Transverse colon (tissue), 4 donors: Measurements from ENCODE around the gene ZMYND11. TPM values are rescaled to one million over a fixed set of nuclear protein-coding genes. Genes with fewer than 3 reads are reported as not detected.

Experiments used
- DNase-seq: peaks from one replicate; pipeline ENCODE4 v3.0.0-alpha.2; 2019
- H3K27ac ChIP-seq, 4 donors: fragments of 200-600 bp; sonication (generic); 2 replicates each; pipeline ENCODE4 v1.5.1; 2016 to 2018; ENCODE audit warnings: inconsistent platforms in 4 of 4
- H3K27me3 ChIP-seq: fragments of 200-600 bp; sonication (generic); 2 replicates; pipeline ENCODE4 v1.5.1; 2017; ENCODE audit warnings: inconsistent platforms
- H3K36me3 ChIP-seq, 4 donors: fragments of 200-600 bp; sonication (generic); 2 replicates each; pipeline ENCODE4 v1.5.1; 2017 to 2019; ENCODE audit warnings: inconsistent platforms in 4 of 4
- H3K4me1 ChIP-seq, 4 donors: fragments of 200-600 bp; sonication (generic); 2 replicates each; pipeline ENCODE4 v1.5.1; 2017 to 2020; ENCODE audit warnings: inconsistent platforms in 4 of 4
- H3K4me3 ChIP-seq, 4 donors: fragments of 200-600 bp; sonication (generic); 1 replicate in 1 of 4; 2 replicates in 3 of 4; pipeline versions ENCODE4 v1.5.1 to v1.6.1; 2017 to 2019; ENCODE audit warnings: inconsistent platforms in 4 of 4
- H3K9me3 ChIP-seq, 2 donors: fragments of 200-600 bp; sonication (generic); 2 replicates each; pipeline ENCODE4 v1.5.1; 2017 to 2019; ENCODE audit warnings: inconsistent platforms in 2 of 2
- EP300 ChIP-seq: sonication (generic); formaldehyde crosslinking; IDR thresholded peaks from one replicate; pipeline ENCODE4 v1.6.1; 2017; ENCODE audit warnings: antibody characterized with exemption, low read depth
- POLR2A ChIP-seq: fragments of 450-650 bp; IDR thresholded peaks from one replicate; pipeline ENCODE4 v1.6.1; 2016; ENCODE audit warnings: antibody characterized with exemption, mild to moderate bottlenecking, moderate library complexity
- POLR2AphosphoS5 ChIP-seq, 3 donors: sonication (generic); formaldehyde crosslinking; IDR thresholded peaks; one replicate each; pipeline ENCODE4 v1.6.1; 2016; ENCODE audit warnings: antibody characterized with exemption in 3 of 3
- WGBS, 2 donors: methylation state at CpG; one replicate each; pipeline ENCODE4 v1.1.5; 2018; ENCODE audit warnings: low coverage in 1 of 2; 5-methylcytosine and 5-hydroxymethylcytosine counted together
- in situ Hi-C, 4 donors: fragments of 200-750 bp; cut with MboI; loops; one replicate each; pipeline versions ENCODE4 v1.15.0 to v1.15.1; 2017; ENCODE audit warnings: low sequenced_read_pairs in 3 of 4, low pct_ligation_motif_present in 1 of 4, low pct_unique_long_range_greater_than_20kb in 1 of 4
- intact Hi-C: fragments of 100-400 bp; cut with DNase I; formaldehyde crosslinking; loops from one replicate; pipeline ENCODE4 v1.15.1; 2023; ENCODE audit warnings: low total_unique reads
- total RNA-seq, 4 donors: library from RNA; depleted of rRNA; stranded (reverse); fragments of >200 nt; gene quantifications; one replicate each; pipeline ENCODE4 v1.1.0, GENCODE V29; 2016
- TF ChIP-seq, protein P1 (sequence below), 5 experiments: fragments of 200-600 bp in 3 of 5; fragments of 450-650 bp in 2 of 5; sonication (generic) in 3 of 5; IDR thresholded peaks; 1 replicate in 2 of 5; 2 replicates in 3 of 5; pipeline ENCODE4 v1.5.1; 2016 to 2017; ENCODE audit warnings: antibody characterized with exemption in 5 of 5, inconsistent platforms in 3 of 5, mild to moderate bottlenecking in 2 of 5, moderate library complexity in 1 of 5

Gene ZMYND11
- total RNA-seq, 4 donors from 2014 or later, result 41.1 to 69.1 (median 54.2) TPM

DNA sequence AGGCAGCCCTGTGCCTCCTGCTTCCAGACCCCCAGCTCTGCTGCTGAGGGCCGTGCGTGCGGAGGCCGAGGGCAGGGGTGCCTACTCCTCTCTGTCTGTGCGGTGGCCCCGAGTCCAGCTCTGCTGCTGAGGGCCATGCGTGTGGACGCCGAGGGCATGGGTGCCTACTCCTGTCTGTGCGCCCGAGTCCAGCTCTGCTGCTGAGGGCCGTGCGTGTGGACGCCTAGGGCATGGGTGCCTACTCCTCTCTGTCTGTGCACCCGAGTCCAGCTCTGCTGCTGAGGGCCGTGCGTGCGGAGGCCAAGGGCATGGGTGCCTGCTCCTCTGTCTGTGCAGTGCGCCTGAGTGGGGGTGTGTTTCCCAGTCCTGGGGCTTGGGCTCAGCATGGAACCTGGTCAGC is 142.7 kb downstream of the ZMYND11 start:
- DNase-seq, result no peak
- intact Hi-C loops, result no loop called here
- 100% methylated on average over 12 of the region's 19 CpGs; no CpG with 5 or more reads in 1 of the 2 donors for WGBS, 2 donors
- Histone ChIP-seq H3K4me1 (no peaks in the 10 kb centered on the region), H3K4me3 (no peak overlapping the region), H3K27me3 (no peaks in the 10 kb centered on the region), H3K36me3 (peaks cover 0 to 5% (median 0%) of the 10 kb centered on the region in 4 donors), H3K27ac (no peak overlapping the region), H3K9me3 (no peaks in the 10 kb centered on the region)
- in situ Hi-C loops, result no loop called here
- TF ChIP-seq EP300 (no peak), POLR2AphosphoS5 (IDR thresholded peaks at IDR 0.05) (no peak), POLR2A (no peak)
- TF ChIP-seq, protein P1, sequence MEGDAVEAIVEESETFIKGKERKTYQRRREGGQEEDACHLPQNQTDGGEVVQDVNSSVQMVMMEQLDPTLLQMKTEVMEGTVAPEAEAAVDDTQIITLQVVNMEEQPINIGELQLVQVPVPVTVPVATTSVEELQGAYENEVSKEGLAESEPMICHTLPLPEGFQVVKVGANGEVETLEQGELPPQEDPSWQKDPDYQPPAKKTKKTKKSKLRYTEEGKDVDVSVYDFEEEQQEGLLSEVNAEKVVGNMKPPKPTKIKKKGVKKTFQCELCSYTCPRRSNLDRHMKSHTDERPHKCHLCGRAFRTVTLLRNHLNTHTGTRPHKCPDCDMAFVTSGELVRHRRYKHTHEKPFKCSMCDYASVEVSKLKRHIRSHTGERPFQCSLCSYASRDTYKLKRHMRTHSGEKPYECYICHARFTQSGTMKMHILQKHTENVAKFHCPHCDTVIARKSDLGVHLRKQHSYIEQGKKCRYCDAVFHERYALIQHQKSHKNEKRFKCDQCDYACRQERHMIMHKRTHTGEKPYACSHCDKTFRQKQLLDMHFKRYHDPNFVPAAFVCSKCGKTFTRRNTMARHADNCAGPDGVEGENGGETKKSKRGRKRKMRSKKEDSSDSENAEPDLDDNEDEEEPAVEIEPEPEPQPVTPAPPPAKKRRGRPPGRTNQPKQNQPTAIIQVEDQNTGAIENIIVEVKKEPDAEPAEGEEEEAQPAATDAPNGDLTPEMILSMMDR (IDR thresholded peaks at IDR 0.05), result no peak

DNA sequence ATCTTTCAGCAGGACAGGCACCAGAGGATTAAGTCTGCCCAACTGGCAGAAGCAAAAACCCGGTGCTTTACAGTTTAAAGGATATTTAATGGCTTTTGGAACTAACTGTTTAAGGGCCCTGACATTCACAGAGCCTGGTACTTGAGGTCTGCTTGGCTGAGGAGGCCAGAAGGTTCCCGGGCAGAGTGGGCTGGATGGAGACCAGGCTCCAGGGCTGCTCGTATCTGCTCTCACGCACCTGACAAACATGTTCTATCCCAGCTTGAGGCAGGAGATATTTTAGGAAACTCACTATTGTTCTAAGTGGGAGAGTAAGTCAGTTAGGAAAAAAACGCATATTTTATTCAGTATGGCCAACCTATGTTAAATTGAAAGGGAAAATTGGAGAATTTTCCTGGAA is 143.5 kb downstream of the ZMYND11 start:
- Histone ChIP-seq H3K4me1 (no peaks in the 10 kb centered on the region), H3K9me3 (no peaks in the 10 kb centered on the region), H3K27ac (no peak overlapping the region), H3K4me3 (no peak overlapping the region), H3K36me3 (peaks cover 0 to 7% (median 0%) of the 10 kb centered on the region in 4 donors), H3K27me3 (no peaks in the 10 kb centered on the region)
- TF ChIP-seq POLR2AphosphoS5 (IDR thresholded peaks at IDR 0.05), result no peak
- TF ChIP-seq EP300, result no peak
- TF ChIP-seq, protein P1 (IDR thresholded peaks at IDR 0.05), result no peak
- TF ChIP-seq POLR2A, result no peak
- in situ Hi-C loops (no loop called here), intact Hi-C loops (no loop called here)
- no peak for DNase-seq
- 90 to 92% methylated on average over 5 of the region's 5 CpGs for WGBS, 2 donors

DNA sequence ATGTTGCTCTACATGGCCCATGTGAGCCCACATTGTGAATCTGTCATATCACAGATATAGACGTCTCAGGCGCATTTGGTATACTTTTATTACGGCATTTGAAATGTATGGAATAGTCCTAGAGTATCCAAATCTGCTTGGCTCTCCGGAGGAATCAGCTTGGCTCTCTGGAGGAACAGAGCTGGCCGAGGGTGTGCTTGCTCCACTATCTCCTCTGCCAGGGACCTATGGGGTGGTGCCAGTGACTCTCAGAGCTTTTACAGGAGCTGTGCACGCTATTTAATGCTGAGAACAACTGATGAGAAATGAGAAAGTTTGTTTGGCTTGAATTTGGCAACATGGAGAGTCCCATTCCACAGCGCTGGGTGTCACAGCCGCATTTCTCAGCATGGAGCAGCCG is 144.0 kb downstream of the ZMYND11 start:
- no peaks in the 10 kb centered on the region for H3K9me3 ChIP-seq
- no peaks in the 10 kb centered on the region for H3K27me3 ChIP-seq
- intact Hi-C loops (no loop called here), in situ Hi-C loops (no loop called here)
- no peak overlapping the region for H3K27ac ChIP-seq
- TF ChIP-seq, protein P1 (IDR thresholded peaks at IDR 0.05), result no peak
- TF ChIP-seq POLR2A, result no peak
- no peak for TF ChIP-seq EP300
- no peak for TF ChIP-seq POLR2AphosphoS5 (IDR thresholded peaks at IDR 0.05)
- WGBS, 2 donors, result 92 to 100% methylated on average over 1 to 9 of the region's 9 CpGs
- no peaks in the 10 kb centered on the region for H3K4me1 ChIP-seq
- H3K4me3 ChIP-seq, result no peak overlapping the region
- H3K36me3 ChIP-seq, result peaks cover 0 to 7% (median 0%) of the 10 kb centered on the region in 4 donors
- no peak for DNase-seq

DNA sequence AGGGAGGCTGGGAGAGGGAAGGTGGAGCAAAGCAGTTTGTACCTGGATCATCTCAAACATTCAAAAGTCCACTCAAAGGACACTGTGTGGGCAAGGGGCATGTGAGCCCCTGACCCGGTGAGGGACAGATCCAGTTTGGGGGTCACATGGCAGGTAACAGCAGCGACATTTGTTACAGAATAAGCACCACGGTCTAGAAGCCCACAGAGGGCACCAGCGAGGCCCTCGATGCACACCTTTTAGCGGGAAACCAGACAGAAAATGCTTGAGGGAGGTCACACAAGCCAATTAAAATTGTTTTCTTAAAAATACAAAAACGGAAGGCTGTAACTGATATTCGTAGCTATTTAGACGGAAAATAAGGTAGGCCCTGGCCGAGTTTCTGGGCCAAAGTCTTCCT is 144.4 kb downstream of the ZMYND11 start:
- TF ChIP-seq, protein P1 (IDR thresholded peaks at IDR 0.05), result no peak
- TF ChIP-seq EP300, result no peak
- TF ChIP-seq POLR2AphosphoS5 (IDR thresholded peaks at IDR 0.05), result no peak
- no peak for TF ChIP-seq POLR2A
- H3K9me3 ChIP-seq, result no peaks in the 10 kb centered on the region
- no peak overlapping the region for H3K27ac ChIP-seq
- H3K36me3 ChIP-seq, result peaks cover 0 to 7% (median 0%) of the 10 kb centered on the region in 4 donors
- intact Hi-C loops (no loop called here), in situ Hi-C loops (no loop called here)
- H3K4me1 ChIP-seq, result no peaks in the 10 kb centered on the region
- H3K27me3 ChIP-seq, result no peaks in the 10 kb centered on the region
- no peak for DNase-seq
- WGBS, 2 donors, result 90% methylated on average over 10 of the region's 10 CpGs; no CpG with 5 or more reads in 1 of the 2 donors
- H3K4me3 ChIP-seq, result no peak overlapping the region
